Measurements from ENCODE around the gene CPA1.

DNA sequence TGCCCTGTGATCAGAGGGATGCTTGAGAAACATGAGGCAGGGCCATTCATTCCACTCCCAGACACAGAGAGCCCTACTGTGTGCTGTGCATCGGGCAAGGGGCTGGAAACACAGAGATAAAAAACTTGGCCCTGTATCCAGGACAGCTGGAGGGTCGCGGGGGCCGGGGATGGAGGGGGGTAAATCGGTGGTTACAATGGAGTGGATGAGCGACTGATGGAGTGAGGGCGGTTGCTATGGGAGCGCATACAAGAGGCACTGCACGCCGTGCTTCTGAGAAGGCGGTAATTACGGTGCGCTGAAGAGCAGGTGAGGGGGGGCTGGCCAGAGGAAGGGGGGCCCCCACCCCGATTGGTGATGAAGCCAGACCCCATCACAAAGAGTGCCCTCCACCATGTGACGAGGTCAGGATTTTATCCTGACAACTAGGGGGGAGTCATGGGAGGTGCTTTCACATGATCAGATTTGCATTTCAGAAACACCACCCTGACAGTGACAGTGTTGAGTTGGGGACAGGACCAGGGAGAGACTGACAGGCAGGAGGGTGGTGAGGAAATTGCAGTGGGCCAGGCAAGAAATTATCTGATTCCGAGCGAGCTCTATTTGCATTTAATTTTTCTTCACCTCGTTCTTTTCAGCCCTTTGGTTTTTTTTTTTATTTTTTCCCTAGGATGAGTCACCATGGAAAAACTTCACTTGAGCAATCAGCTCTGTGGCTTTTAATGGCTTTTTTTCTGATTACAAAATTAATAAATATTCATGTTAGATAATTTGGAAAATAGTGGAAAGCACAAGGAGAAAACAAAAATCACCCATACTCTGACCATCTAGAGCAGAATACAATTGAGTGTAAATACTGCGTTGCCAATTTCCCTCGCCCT, 27.9 kb upstream of the CPA1 start:
- TF ChIP-seq POLR2A (IDR thresholded peaks at IDR 0.05; ENCODE audit: low read length) (no peak), GATA1 (IDR thresholded peaks at IDR 0.05; ENCODE audit: low read depth, low read length) (no peak)
